GM18498 (cell line): Measurements from ENCODE around the gene F10.
"Not testable (repeated sequence)": the region's sequence is repeated elsewhere in the genome, so short reads cannot be mapped to it uniquely, and the experiment has no call there.

Experiments used
- ATAC-seq: cut with Tn5 transposase; IDR thresholded peaks from one replicate; pipeline ENCODE4 v1.9.1; 2021; ENCODE audit warnings: mild to moderate bottlenecking, moderate library complexity; ENCODE audit not compliant: unreplicated experiment

The F10 gene

DNA sequence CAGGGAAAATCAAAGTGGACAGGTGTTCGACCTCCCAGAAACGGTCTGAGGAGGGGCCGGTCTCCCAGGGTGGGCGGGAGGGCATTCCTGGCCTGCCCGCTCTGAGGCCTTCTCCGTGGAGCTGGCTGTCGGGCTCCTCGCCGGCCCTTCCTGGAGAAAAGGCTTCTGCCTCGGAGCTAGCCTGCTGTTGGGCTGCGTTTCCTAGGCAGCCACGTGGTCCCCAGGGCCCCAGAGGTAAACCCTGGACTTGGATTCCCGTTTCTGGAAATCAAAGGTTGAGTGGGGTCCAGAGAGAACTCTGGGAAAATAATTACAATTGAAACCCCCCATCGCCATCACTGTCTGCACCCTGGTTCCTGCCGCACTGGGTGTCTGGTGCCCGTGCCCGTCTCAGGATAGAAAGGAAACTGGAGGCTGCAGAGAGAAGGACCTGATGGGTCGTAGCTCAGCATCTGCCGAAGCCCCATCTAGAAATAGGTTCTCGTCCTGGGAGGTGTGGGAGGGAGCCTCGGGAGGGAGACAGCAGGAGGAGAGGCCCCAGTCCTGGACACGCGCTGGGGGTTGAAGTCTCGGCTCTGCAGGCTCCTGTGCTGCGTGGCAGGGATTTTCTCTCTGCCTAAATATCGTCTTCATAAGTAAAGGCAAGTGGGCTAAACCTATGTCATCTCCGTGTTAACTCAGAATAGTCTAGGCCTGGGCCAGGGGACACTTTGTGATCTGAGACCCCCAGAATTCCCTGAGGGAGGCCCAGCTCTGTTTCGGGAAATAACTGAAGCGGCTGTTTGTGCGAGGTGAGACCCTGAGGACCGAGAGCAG, 28.2 kb downstream of the F10 start:
- no peak for ATAC-seq

DNA sequence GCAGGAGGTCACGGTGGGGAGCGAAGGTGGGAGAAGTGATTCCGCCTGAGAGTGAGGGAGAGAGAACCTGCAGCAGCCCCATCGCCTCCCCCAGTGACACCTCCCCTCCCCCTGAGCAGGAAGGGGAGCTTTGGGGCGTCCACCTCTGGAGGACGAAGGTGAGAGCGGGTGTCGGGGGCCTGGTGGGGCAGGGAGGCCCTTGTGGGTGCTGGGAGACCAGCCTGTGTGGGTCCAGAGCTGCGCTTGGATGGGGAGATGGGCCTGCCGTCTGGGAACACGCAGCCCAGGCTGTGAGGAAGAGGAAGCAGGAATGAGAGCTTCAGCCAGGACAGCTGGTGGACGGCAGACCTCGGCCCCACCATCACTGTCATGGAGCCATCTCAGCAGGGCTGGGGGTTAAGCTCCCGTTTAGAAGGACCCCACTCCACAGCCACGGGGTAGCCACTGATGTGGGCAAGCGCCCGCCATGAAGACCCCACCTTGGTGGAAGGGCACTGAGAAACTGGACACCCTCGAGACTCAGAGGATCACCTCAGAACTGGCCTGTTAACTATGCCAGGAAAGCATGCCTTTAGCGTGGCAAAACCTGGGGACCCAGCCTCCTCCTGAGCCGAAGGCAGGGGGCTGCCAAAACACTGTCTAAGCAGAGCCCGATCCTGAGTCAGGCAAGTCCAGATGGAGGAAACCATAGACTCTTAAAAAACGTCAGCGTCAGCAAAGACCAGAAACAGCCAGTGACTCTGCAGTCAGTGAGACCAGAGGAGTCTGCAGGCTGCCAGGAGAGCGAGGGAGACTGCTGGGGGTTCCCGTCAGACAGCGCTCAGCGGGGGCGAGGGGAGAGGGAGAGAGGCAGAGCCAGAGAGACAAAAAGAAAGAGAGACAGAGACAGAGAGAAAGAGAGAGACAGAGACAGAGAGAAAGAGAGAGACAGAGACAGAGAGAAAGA, 29.4 kb downstream of the F10 start:
- no peak for ATAC-seq

DNA sequence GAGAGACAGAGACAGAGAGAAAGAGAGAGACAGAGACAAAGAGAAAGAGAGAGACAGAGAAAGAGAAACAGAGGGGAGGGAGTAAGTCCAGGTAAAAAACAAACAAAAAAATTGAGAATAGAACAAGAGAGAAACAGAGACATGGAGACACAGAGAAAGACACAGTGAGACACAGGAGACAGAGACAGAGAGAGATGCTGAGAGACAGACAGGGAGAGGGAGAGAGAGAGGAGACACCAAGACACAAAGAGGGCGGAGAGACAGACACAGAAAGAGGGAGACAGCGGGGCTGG, 30.0 kb downstream of the F10 start:
- no peak for ATAC-seq

DNA sequence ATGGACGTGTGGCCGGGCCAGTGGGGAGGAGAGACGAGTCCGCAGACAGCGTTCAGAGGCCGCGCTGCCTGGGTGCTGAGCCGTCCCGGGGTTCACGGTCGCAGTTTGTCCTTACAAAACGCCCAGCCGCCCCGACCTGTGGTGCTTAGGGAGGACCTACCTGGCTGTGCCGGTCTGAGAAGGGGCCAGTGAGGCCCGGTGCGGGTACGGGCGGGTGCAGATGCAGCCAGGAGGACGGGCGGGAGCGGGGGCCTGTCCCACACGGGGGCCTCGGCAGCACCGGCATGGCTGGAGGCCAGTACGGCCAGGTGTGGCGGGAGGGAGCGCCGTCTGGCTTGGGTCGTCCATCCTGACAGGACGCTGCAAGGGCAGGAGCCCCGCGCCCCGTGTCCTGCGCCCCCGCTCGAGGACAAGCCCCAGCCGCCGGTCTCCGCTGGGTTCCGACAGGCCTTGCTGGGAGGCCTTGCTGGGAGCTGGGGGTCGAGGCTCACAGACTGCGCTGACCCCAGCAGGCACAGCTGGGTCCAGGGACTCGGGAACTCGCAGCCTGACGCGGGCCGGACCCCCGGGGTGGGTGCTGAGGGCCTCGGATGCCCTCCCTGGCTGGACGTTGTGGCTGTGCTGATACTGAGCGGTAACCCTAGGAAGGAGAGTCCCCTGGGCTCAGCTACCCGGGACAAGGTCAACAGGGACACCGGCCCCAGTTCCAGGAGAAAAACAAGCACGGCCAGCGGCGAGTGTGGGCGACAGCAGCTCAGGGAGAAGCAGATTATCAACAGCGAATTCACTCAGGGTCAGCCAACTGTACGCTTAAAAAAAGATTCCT, 30.6 kb downstream of the F10 start:
- ATAC-seq: peak; percentile 31

DNA sequence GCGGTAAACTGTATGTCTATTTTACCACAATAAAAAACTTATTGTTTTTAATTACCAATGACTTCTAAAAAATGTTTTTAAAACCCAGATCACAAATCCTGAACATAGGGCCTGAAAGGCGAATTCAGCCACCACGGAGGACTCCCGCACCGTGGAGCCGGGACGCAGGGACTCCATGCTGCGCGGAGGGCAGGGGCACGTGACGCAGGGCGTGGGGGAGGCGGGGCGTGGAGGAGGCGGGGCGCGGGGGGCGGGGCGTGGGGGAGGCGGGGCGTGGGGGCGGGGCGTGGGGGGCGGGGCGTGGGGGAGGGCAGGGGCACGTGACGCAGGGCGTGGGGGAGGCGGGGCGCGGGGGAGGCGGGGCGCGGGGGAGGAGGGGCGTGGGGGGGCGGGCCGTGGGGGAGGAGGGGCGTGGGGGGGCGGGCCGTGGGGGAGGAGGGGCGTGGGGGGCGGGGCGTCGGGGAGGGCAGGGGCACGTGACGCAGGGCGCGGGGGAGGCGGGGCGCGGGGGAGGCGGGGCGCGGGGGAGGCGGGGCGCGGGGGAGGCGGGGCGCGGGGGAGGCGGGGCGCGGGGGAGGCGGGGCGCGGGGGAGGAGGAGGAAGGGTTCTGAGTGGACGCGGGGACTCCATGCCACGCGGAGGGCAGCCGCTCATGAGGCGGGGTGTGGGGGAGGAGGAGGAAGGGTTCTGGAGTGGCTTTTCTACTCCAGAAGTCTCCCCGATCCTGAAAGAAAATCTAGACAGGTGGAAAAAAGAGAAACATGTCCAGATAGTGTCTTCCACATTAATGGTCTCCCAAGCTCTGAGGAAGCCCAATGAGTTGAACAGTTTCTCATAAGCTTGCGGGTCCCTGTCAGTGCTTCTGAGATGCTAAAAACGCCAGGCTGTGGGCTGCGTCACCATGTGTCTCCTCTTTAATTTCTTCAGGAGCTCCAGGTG, 31.5 kb downstream of the F10 start:
- ATAC-seq: peak; percentile 61

DNA sequence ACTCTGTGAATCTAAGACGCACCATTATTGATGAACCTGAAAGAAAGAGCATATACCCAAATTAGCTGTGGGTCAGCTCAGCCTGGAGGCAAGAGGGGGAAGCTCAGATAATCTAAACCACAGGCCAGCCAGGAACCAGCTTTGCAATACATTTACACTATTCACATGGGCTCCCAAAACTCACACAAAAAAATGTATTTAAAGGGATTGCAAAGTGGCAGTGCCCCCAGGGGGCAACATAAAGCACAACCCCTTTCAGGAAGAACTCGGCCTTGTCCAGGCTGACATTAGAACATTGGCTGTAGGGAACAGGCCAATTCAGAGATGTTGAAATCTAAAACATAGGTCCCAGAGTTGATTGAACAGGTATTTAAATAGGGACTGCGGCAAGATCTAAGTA, 32.6 kb downstream of the F10 start:
- no peak for ATAC-seq

DNA sequence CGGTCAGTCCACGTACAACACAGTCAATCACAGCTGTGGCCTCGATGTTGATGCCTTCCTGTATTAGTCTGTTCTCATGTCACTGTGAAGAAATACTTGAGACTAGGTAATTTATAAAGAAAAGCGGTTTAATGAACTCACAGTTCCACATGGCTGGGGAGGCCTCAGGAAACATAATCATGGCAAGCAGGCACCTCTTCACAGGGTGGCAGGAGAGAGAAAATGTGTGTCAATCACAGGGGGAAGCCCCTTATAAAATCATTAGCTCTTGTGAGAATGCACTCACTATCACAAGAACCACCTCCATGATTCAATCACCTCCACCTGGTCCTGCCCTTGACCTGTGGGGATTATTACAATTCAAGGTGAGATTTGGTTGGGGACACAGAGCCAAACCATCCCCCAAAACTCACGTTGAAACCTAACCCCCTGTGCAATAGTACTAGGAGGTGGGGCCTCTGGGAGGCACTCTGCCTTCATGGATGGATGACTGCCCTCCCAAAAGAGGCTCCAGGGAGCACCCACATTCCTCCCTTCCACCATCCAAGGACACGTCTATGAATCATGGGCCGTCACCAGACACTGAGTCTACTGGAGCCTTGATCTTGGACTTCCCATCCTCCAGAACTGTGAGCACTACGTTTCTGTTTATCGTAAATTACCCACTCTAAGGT, 33.5 kb downstream of the F10 start:
- no peak for ATAC-seq

DNA sequence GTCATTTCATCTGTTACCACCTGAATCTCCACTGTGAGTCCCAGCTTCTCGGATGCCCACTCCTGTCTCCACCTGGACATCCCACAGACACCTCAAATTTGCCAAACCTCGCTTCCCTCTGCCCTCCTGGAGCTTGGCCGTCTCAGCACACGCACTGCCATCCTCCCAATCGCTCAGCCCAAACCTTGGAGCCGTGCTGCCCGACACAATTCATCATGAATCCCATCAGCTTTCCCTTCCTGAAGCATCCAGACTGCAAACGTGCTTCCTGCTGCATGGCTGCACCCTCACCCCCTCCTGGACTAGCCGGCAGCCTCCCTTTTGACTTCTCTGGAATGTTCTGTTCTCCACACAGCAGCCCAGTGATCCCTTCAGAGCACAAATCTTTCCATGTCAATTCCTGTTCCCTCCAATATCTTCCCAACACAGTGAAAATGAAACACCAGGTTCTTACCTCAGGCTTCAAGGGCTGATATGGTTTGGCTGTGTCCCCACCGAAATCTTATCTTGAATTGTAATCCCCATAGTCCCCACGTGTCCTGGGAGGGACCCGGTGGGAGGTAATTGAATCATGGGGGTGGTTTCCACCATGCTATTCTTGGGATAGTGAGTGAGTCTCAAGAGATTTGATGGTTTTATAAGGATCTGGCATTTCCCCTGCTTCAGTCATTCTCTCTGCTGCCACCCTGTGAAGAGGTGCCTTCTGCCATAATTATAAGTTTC, 34.8 kb downstream of the F10 start:
- ATAC-seq: no peak

DNA sequence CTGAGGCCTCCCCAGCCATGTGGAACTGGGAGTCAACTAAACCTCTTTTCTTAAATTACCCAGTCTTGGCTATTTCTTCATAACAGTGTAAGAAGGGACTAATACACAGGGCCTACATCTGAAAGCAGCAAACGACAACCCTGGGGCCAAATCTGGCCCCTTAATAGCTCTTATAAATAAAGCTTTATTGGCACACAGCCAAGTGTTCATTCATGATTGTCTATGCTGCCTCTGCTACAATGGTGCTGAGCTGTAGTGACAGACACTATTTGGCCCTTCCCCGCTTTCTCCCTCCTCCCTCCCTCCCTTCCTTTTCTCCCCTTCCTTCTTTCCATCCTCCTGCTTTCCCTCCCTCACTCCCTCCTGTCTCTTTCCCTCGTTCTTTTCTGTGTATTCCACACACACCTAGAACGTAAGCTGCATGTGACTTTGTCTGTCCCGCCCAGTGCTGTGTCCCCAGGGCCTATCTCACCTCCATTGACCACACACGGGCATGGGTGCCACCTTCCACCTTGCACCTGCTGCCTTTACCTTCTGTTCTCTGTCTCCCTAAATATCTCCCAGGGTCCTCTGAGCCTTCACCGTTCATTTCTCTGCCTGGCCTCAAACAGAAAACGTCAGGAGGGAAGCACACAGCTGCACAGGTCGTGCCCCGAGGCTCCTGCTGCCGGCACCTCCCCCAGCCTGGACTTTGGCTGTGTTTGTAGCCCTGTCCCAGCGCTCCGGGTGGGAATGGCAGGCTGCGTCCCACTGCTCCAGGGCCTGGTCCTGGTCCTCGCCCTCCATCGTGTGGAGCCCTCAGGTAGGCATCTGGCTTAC, 35.5 kb downstream of the F10 start, which contains the start of gene PROZ:
PROZ (plus strand) TSS at position 720 of the 819 bp plus-strand sequence; CDS start at position 733, 13 bp downstream.
- ATAC-seq: no peak

DNA sequence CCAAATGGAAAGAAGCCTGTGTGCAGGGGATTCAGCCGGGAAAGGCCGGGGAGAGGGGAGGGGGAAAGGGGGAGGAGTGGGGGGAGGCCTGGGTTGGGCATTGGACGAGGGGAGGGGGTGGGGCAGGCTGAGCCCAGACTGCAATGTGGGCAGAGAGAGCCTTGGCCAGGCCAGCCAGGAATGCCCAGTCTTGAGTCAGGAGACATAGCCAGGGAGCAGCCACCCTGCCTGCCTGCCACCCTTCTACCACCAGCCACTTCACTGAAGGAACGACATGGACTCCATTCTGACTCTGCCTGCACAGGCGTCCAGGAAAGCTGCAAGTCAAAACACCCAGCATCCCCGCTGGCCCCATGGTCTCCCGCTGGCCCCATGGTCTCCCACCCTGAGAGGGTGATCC, 36.3 kb downstream of the F10 start:
- no peak for ATAC-seq

DNA sequence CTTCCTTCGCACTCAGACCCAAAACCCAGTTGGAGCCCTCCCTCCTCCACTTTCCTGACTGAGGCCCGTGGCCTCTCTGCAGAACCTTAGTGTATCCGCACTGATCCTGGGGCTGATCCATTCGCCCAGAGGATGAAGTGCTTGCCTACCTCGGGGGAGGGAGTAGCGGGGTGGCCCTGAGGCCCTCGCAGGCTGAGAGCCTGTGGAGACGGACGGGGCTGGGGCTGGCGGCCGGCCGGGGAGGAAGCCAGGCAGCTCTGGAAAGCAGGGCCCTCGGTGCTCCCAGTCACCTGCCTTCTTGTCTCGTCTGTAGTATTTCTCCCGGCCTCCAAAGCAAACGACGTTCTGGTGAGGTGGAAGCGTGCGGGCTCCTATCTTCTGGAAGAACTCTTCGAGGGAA, 37.1 kb downstream of the F10 start:
- no peak for ATAC-seq

DNA sequence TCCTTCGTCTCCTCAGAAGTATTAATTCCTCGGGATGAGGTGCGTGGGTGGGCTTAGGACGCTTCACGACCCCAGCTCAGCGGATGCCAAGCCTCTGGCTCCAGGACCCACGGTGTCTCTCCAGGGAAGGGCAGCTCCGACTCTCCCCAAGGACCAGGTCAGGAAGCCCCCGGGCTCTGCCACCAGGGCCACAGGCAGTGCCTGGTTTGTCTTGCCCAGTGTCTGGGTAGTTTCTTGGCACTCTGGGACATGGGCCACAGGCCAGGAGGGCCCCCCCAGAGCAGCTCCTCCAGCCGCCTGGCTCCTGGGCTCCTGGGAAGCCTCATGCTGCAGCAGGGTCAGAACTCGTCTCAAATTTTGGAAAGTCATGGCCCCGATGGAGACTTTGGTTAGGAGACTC, 38.4 kb downstream of the F10 start:
- ATAC-seq: no peak

DNA sequence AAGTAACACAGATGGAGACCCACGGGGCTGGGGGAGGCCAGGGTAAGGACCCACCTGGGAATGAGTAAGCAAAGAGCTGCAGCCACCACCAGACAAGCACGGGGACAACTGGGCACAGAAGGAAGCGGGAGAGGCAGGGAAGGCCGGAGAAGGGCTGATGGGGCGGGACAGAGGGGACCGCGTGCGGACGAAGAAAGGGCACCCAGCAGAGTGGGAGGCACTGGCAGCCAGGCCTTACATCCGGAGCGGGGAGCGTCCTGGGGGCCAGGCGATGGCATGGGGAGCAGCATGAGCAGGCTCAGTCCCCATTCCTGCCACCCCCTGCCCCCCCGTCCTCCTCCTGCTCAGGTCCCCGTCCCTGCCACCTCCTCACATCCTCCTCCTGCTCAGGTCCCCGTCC, 38.8 kb downstream of the F10 start:
- no peak for ATAC-seq

DNA sequence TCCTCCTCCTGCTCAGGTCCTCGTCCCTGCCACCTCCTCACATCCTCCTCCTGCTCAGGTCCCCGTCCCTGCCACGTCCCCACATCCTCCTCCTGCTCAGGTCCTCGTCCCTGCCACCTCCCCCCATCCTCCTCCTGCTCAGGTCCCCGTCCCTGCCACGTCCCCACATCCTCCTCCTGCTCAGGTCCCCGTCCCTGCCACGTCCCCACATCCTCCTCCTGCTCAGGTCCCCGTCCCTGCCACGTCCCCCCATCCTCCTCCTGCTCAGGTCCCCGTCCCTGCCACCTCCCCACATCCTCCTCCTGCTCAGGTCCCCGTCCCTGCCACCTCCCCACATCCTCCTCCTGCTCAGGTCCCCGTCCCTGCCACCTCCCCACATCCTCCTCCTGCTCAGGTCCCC, 39.4 kb downstream of the F10 start:
- ATAC-seq: not testable (repeated sequence)

DNA sequence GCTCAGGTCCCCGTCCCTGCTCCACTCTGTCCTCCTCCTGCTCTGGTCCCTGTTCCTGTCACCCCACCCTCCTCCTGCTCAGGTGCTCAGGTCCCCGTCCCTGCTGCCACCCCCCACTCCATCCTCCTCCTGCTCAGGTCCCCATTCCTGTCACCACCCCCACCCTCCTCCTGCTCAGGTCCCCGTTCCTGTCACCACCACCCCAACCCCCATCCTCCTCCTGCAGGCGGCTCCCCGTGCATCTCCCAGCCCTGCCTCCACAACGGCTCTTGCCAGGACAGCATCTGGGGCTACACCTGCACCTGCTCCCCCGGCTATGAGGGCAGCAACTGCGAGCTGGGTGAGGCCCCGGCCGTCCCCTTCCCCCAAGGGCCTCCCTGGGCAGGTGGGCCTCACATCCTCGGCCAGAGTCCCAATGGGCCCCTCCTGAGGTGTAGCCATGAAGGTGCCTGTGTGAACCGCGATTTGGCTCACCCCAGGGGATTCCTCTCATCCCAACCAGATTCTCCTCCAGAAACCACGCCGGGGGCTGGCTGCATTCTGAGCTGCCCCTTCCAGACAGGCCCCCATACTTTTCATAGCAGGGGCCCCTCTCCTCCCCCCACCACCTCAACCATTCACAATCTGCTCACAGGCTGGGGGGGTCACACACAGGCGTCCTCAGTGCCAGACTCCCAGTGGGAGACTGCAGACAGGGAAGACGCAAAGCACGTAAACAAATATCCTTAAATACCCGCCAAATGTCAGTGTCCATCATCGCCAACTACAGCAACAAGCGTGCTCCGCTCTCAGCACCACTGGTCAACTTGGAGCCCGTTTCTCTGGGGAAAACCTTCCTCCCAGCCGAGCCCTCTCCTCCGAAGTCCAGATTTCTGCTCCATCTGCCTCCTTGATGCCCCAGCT, 40.4 kb downstream of the F10 start:
- ATAC-seq: no peak

DNA sequence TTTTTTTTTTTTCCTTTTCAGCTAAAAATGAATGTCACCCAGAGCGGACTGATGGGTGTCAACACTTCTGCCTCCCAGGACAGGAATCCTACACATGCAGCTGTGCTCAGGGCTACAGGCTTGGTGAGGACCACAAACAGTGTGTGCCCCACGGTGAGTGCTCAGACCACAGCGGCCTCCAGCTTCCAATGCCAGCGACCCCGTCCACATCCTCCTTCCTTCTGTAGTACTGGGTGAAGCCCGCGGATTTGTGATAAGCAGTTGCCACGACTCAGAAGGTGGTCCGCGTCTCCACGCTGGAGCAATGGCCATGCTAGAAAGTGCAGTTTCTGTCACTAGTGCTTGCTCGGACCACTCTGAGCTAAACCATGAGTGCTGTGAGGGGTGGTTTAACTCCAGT, 41.9 kb downstream of the F10 start:
- no peak for ATAC-seq

DNA sequence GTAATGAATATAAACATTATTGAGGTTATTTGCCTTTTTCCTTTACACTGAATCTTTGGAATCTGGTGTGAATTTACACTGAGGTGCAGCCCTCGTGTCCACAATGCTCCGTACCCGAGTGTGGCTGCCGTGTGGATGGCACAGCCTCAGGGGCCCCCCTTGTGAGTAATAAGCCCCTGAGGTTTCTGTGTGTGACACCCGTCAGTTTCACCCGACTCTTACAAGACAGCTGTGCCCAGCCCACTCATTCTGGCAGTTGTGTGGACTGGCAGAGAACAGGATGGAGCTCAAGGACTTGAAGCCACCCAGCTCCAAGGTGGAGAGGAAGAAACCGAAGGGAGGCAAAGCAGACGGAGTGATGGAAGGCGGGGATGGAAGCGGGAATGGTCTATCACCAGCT, 43.7 kb downstream of the F10 start:
- no peak for ATAC-seq
